ENCODE results near the gene ANO1. TPM values are rescaled to one million over a fixed set of nuclear protein-coding genes. Genes with fewer than 3 reads are reported as not detected.
"Not testable (repeated sequence)": the region's sequence is repeated elsewhere in the genome, so short reads cannot be mapped to it uniquely, and the experiment has no call there.

ANO1 gene
- total RNA-seq, 1 donor from 2014 or later = 0.41 TPM

- no peak for DNase-seq (ENCODE audit: low spot score in 2 of 2)
- FAIRE-seq = no peak
Measured at GRCh38 chr11:70183032-70183431, 104.9 kb downstream of the ANO1 start.

- DNase-seq (ENCODE audit: low spot score in 2 of 2) (no peak), FAIRE-seq (no peak)
Measured at GRCh38 chr11:70183483-70184176, 105.5 kb downstream of the ANO1 start.

GRCh38 chr11:70184396-70184795 lies 106.3 kb downstream of the ANO1 start:
- DNase-seq (ENCODE audit: low spot score in 2 of 2) (no peak), FAIRE-seq (no peak)

- DNase-seq (ENCODE audit: low spot score in 2 of 2) = no peak
Measured at GRCh38 chr11:70185348-70186055, 107.4 kb downstream of the ANO1 start.

GRCh38 chr11:70186420-70186819 lies 108.3 kb downstream of the ANO1 start:
- DNase-seq (ENCODE audit: low spot score in 2 of 2) = no peak
- no peak for FAIRE-seq

More at GRCh38 chr11:70185348-70186055, 107.4 kb downstream of the ANO1 start:
- FAIRE-seq = no peak

GRCh38 chr11:70186936-70187335 lies 108.8 kb downstream of the ANO1 start:
- FAIRE-seq (no peak), DNase-seq (ENCODE audit: low spot score in 2 of 2) (no peak)

- FAIRE-seq (no peak), DNase-seq (ENCODE audit: low spot score in 2 of 2) (no peak)
Measured at GRCh38 chr11:70187771-70188170, 109.7 kb downstream of the ANO1 start.

GRCh38 chr11:70189622-70190021 lies 111.5 kb downstream of the ANO1 start:
- FAIRE-seq (no peak), DNase-seq (ENCODE audit: low spot score in 2 of 2) (no peak)

GRCh38 chr11:70191495-70192140 lies 113.5 kb downstream of the ANO1 start:
- DNase-seq (ENCODE audit: low spot score in 2 of 2) (peak; percentile 35 to 67), FAIRE-seq (no peak)

GRCh38 chr11:70192666-70193410 lies 114.7 kb downstream of the ANO1 start:
- FAIRE-seq = no peak

GRCh38 chr11:70193411-70194292 lies 115.5 kb downstream of the ANO1 start:
- FAIRE-seq (no peak), DNase-seq (ENCODE audit: low spot score in 2 of 2) (no peak)

More at GRCh38 chr11:70192666-70193410, 114.7 kb downstream of the ANO1 start:
- DNase-seq (ENCODE audit: low spot score in 2 of 2) = no peak

- FAIRE-seq (no peak), DNase-seq (ENCODE audit: low spot score in 2 of 2) (no peak)
Measured at GRCh38 chr11:70194792-70195791, 117.0 kb downstream of the ANO1 start.

GRCh38 chr11:70200212-70200844 lies 122.2 kb downstream of the ANO1 start:
- FAIRE-seq = no peak
- DNase-seq (ENCODE audit: low spot score in 2 of 2) = no peak

GRCh38 chr11:70201047-70201446 lies 122.9 kb downstream of the ANO1 start:
- FAIRE-seq = not testable (repeated sequence)

GRCh38 chr11:70201882-70202861 lies 124.1 kb downstream of the ANO1 start:
- FAIRE-seq (no peak), DNase-seq (ENCODE audit: low spot score in 2 of 2) (no peak)

More at GRCh38 chr11:70201047-70201446, 122.9 kb downstream of the ANO1 start:
- not testable (repeated sequence) for DNase-seq (ENCODE audit: low spot score in 2 of 2)

- peak; percentile 87 for DNase-seq (ENCODE audit: low spot score in 2 of 2)
- FAIRE-seq = no peak
Measured at GRCh38 chr11:70202920-70203750, 125.0 kb downstream of the ANO1 start, which contains the start of gene FADD. Gene FADD (plus strand): TSS chr11:70203296. CDS start chr11:70203460, 164 bp downstream.

Measured in frontal cortex (tissue), 4 donors.